ENCODE results near the gene CREBBP. TPM values are rescaled to one million over a fixed set of nuclear protein-coding genes. Genes with fewer than 3 reads are reported as not detected.
A peak's percentile ranks its signal among the peaks of the same experiment; 100 is the strongest.
"Not testable (repeated sequence)": the region's sequence is repeated elsewhere in the genome, so short reads cannot be mapped to it uniquely, and the experiment has no call there.

The CREBBP gene
- polyA plus RNA-seq (2011; rRNA removed) (9.8 and 14.3 TPM in 2 replicates), polyA minus RNA-seq (2011; rRNA and poly(A)+ RNA removed) (37.9 and 43.8 TPM in 2 replicates)

DNA sequence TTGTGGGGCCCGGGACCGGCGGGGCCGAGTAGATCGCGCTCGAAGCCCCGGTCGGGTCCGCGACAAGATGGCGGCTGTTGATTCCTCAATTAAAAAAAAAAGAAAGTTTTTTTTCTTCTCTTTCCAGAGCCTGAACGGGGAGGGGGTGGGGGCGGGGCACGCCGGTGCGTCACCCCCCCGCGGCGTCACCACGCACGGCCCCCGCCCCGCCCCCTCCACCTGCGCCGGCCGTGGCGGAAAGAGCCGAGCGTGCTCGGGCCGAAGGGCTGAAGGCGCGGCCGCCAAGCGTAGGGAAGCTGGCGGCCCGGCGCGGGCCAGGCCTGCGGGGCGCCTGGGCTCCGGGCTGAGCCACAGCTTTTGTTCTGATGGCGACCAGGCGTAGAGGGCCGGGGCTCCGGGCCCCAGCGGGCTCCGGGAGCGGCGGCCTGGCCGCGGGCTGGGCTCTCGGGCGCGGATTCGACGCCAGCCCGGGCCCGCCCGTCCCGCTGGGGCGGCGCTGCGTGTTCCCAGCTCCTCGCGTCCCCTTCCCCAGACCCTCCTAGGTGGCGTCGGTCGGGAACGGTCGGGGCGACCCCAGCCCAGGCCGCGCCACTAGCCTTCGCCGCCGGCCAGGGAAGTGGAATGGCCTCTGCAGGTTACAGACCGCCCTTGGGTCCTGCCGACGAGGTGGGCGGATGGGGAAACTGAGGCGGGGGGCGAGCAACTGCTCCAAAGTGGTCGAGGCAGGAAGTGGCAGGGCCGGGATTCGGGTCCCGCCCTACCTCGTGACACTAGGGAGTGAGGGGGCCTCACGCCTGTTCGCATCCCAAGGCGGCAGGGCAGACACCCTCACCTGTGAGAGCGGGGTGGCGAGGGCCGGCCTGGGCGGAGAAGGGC is at the start of gene CREBBP:
Gene CREBBP, minus strand, starts transcription at position 91 of the 876 bp plus-strand sequence. CDS start 797 bp downstream, outside the sequence.
- POLR2A ChIA-PET = interaction anchor here (0.6 to 1.0 kb wide), 5 partner anchors 32 to 285 kb away, joined by 3 to 4 read pairs (median 3); no protein-coding TSS in a partner anchor
- Histone ChIP-seq H3K9me3 (ENCODE audit: control insufficient read depth, insufficient read depth, low read length) (peaks cover 10% of the 10 kb centered on the region; the same call in 1 of the 2 replicates), H3K4me3 (ENCODE audit: low read depth, low read length) (peak within 1 kb of the TSS; percentile 92), H3K27ac (ENCODE audit: low read depth, low read length) (no peak within 1 kb of the TSS), H3K27me3 (ENCODE audit: control insufficient read depth, insufficient read depth, low read length) (no peaks in the 10 kb centered on the region)
- TF ChIP-seq, protein P1, sequence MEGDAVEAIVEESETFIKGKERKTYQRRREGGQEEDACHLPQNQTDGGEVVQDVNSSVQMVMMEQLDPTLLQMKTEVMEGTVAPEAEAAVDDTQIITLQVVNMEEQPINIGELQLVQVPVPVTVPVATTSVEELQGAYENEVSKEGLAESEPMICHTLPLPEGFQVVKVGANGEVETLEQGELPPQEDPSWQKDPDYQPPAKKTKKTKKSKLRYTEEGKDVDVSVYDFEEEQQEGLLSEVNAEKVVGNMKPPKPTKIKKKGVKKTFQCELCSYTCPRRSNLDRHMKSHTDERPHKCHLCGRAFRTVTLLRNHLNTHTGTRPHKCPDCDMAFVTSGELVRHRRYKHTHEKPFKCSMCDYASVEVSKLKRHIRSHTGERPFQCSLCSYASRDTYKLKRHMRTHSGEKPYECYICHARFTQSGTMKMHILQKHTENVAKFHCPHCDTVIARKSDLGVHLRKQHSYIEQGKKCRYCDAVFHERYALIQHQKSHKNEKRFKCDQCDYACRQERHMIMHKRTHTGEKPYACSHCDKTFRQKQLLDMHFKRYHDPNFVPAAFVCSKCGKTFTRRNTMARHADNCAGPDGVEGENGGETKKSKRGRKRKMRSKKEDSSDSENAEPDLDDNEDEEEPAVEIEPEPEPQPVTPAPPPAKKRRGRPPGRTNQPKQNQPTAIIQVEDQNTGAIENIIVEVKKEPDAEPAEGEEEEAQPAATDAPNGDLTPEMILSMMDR (IDR thresholded peaks at IDR 0.05; ENCODE audit: low read depth, low read length) = no peak
- CTCF ChIA-PET = interaction anchor here (0.7 to 0.9 kb wide), 2 partner anchors 204 to 373 kb away, joined by 3 to 5 read pairs; no protein-coding TSS in a partner anchor
- peak; percentile 54 for DNase-seq (ENCODE audit: low read depth, low spot score)

DNA sequence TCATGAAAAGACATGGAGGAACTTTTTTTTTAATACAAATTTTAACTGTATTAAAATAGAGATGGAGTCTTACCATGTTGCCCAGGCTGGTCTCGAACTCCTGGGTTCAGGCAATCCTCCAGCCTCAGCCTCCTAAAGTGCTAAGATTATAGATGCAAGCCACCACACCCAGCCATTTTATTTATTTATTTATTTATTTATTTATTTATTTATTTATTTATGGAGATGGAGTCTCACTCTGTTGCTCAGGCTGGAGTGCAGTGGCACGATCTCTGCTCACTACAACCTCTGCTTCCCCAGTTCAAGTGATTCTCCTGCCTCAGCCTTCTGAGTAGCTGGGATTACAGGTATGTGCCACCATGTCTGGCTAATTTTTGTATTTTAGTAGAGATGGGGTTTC is 46.6 kb upstream of the CREBBP start:
- H3K9me3 ChIP-seq (ENCODE audit: control insufficient read depth, insufficient read depth, low read length); CTCF ChIA-PET; DNase-seq (ENCODE audit: low read depth, low spot score); POLR2A ChIA-PET; H3K4me3 ChIP-seq (ENCODE audit: low read depth, low read length); H3K27ac ChIP-seq (ENCODE audit: low read depth, low read length); H3K27me3 ChIP-seq (ENCODE audit: control insufficient read depth, insufficient read depth, low read length): not testable (repeated sequence)

DNA sequence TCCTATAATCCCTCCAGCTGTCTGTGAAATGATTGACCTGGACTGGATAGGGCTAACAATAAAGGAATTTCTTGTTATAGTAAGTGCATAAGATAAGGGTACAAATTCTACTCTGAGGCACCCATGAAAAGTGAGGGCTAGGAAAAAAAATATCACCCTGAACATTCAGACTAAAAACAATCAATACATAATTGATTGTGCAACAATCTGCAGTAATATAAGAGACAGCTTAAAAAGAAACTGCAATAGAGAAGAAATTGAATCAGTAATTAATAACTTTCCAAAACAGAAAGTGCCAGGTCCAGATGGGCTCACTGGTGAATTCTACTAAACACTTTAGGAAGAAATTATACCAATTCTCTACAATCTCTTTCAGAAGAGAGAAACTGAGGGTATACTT is 44.2 kb upstream of the CREBBP start:
- no peak overlapping the region for H3K27ac ChIP-seq (ENCODE audit: low read depth, low read length)
- TF ChIP-seq, protein P1 (IDR thresholded peaks at IDR 0.05; ENCODE audit: low read depth, low read length) = no peak
- H3K9me3 ChIP-seq (ENCODE audit: control insufficient read depth, insufficient read depth, low read length) = peaks cover 9% of the 10 kb centered on the region
- no peak for DNase-seq (ENCODE audit: low read depth, low spot score)
- H3K27me3 ChIP-seq (ENCODE audit: control insufficient read depth, insufficient read depth, low read length) = peaks cover 2% of the 10 kb centered on the region
- no peak overlapping the region for H3K4me3 ChIP-seq (ENCODE audit: low read depth, low read length)
- POLR2A ChIA-PET = no interaction called here
- CTCF ChIA-PET = interaction anchor here (0.5 kb wide), 2 partner anchors 117 to 252 kb away, joined by 4 to 5 read pairs; no protein-coding TSS in a partner anchor

DNA sequence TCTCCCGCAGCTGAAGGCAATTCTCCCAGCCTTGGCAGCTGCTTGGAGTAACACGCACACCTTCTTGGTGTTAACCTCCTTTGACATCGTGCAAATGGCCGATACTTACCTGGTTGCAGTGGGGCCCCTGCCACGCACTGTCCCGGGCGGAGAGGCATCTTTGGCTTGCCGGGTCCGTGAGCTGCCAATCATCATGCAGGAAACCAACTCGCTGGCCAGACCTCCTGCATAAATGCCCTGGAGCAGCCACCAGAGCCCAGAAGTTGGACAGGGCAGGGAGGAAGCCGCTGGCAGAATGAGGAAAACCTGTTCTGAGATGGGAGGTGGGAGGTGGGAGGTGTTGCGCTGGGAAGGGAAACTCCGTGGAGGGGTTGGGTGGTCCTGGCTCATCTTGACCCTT is 41.7 kb upstream of the CREBBP start:
- H3K9me3 ChIP-seq (ENCODE audit: control insufficient read depth, insufficient read depth, low read length) = peaks cover 25% of the 10 kb centered on the region
- TF ChIP-seq, protein P1 (IDR thresholded peaks at IDR 0.05; ENCODE audit: low read depth, low read length) = no peak
- no peak overlapping the region for H3K4me3 ChIP-seq (ENCODE audit: low read depth, low read length)
- no peak for DNase-seq (ENCODE audit: low read depth, low spot score)
- CTCF ChIA-PET = interaction anchor here (0.6 kb wide), 1 partner anchor 332 kb away, joined by 4 read pairs; no protein-coding TSS in a partner anchor
- POLR2A ChIA-PET = no interaction called here
- H3K27ac ChIP-seq (ENCODE audit: low read depth, low read length) = no peak overlapping the region
- peaks cover 2% of the 10 kb centered on the region for H3K27me3 ChIP-seq (ENCODE audit: control insufficient read depth, insufficient read depth, low read length)

DNA sequence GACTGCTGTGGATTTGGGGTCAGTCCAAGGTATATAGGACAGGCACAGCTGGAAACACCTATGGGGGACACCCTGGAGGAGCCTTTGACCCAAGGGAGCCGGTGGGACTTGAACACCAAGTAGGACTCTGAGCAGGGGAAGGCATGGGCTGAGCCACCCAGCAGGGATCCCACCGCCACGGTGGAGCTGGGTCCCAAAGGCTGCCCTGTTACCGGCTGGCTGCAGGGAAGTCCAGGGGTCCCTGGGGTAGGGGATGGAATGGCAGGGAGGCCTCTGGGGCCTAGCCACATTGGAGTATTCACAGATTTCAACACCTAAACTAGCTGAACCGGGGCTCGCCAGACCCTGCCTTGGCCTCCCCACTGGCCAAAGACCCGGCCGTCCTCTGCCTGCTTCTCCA is 39.7 kb upstream of the CREBBP start:
- Histone ChIP-seq H3K27me3 (ENCODE audit: control insufficient read depth, insufficient read depth, low read length) (peaks cover 2% of the 10 kb centered on the region), H3K27ac (ENCODE audit: low read depth, low read length) (no peak overlapping the region), H3K4me3 (ENCODE audit: low read depth, low read length) (no peak overlapping the region), H3K9me3 (ENCODE audit: control insufficient read depth, insufficient read depth, low read length) (peaks cover 32% of the 10 kb centered on the region)
- TF ChIP-seq, protein P1 (IDR thresholded peaks at IDR 0.05; ENCODE audit: low read depth, low read length) = no peak
- ChIA-PET POLR2A (no interaction called here), CTCF (no interaction called here)
- DNase-seq (ENCODE audit: low read depth, low spot score) = no peak
